SK-N-SH (cell line): ENCODE results near the gene TOX2. TPM values are rescaled to one million over a fixed set of nuclear protein-coding genes. Genes with fewer than 3 reads are reported as not detected.

Experiments
- CTCF ChIA-PET: fragments of 300-600, 350-600 bp; formaldehyde crosslinking; extraction: SDS; loops from one replicate; lab custom pipeline; 2021; lab: Yijun Ruan, JAX
- POLR2A ChIA-PET: fragments of 350-600 bp; sonication (Branson Sonifier 250); formaldehyde crosslinking; extraction: SDS; loops from one replicate; lab custom pipeline; 2020; ENCODE audit warnings: antibody characterized with exemption, inconsistent platforms; lab: Yijun Ruan, JAX
- DNase-seq: peaks from one replicate; pipeline ENCODE4 v3.0.0; 2012
- H2AFZ ChIP-seq: fragments of 200-600 bp; sonication (generic); 2 replicates; pipeline ENCODE4 v1.8.1; 2016; ENCODE audit warnings: antibody characterized with exemption, mild to moderate bottlenecking, low read depth
- H3F3A ChIP-seq: fragments of 200-600 bp; sonication (generic); replicated peaks from 2 replicates; pipeline ENCODE3; 2016; ENCODE audit warnings: antibody characterized with exemption, mild to moderate bottlenecking; ENCODE audit not compliant: insufficient read depth
- H3K27ac ChIP-seq, 2 experiments: fragments of 200-500 bp in 1 of 2; fragments of 200-600 bp in 1 of 2; sonication (Bioruptor generic) in 1 of 2; sonication (generic), shearing (Covaris generic) in 1 of 2; 2 replicates each; pipeline versions ENCODE4 v1.5.1 to v1.6.1; 2014 to 2016; ENCODE audit warnings: low read depth in 2 of 2, inconsistent platforms in 1 of 2, low read length in 1 of 2, mild to moderate bottlenecking in 1 of 2, mixed read lengths in 1 of 2
- H3K27me3 ChIP-seq: fragments of 200-600 bp; sonication (generic), shearing (Covaris generic); 2 replicates; pipeline ENCODE4 v1.6.1; 2016; ENCODE audit warnings: mixed run types; ENCODE audit not compliant: insufficient read depth
- H3K36me3 ChIP-seq, 2 experiments: fragments of 200-500 bp in 1 of 2; fragments of 200-600 bp in 1 of 2; sonication (Bioruptor generic) in 1 of 2; sonication (generic) in 1 of 2; replicated peaks in 1 of 2; 2 replicates each; pipeline versions ENCODE3 to v1.5.1; 2014 to 2016; ENCODE audit warnings: low read length in 1 of 2, mild to moderate bottlenecking in 1 of 2; ENCODE audit not compliant: insufficient read depth in 2 of 2, control insufficient read depth in 1 of 2
- H3K4me1 ChIP-seq, 2 experiments: fragments of 200-500 bp in 1 of 2; fragments of 200-600 bp in 1 of 2; sonication (Bioruptor generic) in 1 of 2; sonication (generic), shearing (Covaris generic) in 1 of 2; 2 replicates each; pipeline versions ENCODE4 v1.5.1 to v1.6.1; 2014 to 2016; ENCODE audit warnings: low read depth in 1 of 2, low read length in 1 of 2, mixed run types in 1 of 2; ENCODE audit not compliant: insufficient read depth in 2 of 2, control insufficient read depth in 1 of 2
- H3K4me2 ChIP-seq: fragments of 200-600 bp; sonication (generic), shearing (Covaris generic); 2 replicates; pipeline ENCODE4 v1.6.1; 2017; ENCODE audit warnings: mixed run types
- H3K4me3 ChIP-seq, 2 experiments: fragments of 200-500 bp in 1 of 2; fragments of 200-600 bp in 1 of 2; sonication (Bioruptor generic) in 1 of 2; sonication (generic), shearing (Covaris generic) in 1 of 2; 2 replicates each; pipeline versions ENCODE4 v1.5.1 to v1.8.1; 2014 to 2016; ENCODE audit warnings: low read depth in 2 of 2, inconsistent platforms in 1 of 2, low read length in 1 of 2, mild to moderate bottlenecking in 1 of 2, mixed read lengths in 1 of 2, moderate library complexity in 1 of 2
- H3K79me2 ChIP-seq: fragments of 200-600 bp; sonication (generic); 2 replicates; pipeline ENCODE4 v1.8.1; 2017; ENCODE audit warnings: mild to moderate bottlenecking; ENCODE audit not compliant: insufficient read depth
- H3K9ac ChIP-seq: fragments of 200-600 bp; sonication (generic); 2 replicates; pipeline ENCODE4 v1.6.1; 2017; ENCODE audit warnings: mixed run types
- H3K9me2 ChIP-seq: fragments of 200-600 bp; sonication (generic); 2 replicates; pipeline ENCODE4 v1.6.1; 2017; ENCODE audit warnings: mixed run types
- H3K9me3 ChIP-seq: fragments of 200-600 bp; sonication (generic); 2 replicates; pipeline ENCODE4 v1.6.1; 2017; ENCODE audit warnings: mixed run types, mild to moderate bottlenecking, moderate library complexity
- H4K20me1 ChIP-seq: fragments of 200-600 bp; sonication (generic); 2 replicates; pipeline ENCODE4 v1.6.1; 2017; ENCODE audit warnings: mild to moderate bottlenecking, mixed run types; ENCODE audit not compliant: insufficient read depth
- EP300 ChIP-seq, 2 experiments: IDR thresholded peaks; 2 replicates each; pipeline versions ENCODE4 v1.4.0 to v1.6.1; 2012; ENCODE audit warnings: borderline replicate concordance in 1 of 2, low read depth in 1 of 2, low read length in 1 of 2
- FOXJ3 ChIP-seq: sonication (generic); formaldehyde crosslinking; IDR thresholded peaks from 2 replicates; pipeline ENCODE4 v1.5.1; 2020; ENCODE audit warnings: mild to moderate bottlenecking, missing genetic modification reagents
- FOXM1 ChIP-seq: IDR thresholded peaks from 2 replicates; pipeline ENCODE4 v1.4.0; 2012; ENCODE audit warnings: low read depth, mild to moderate bottlenecking
- GABPA ChIP-seq: IDR thresholded peaks from 2 replicates; pipeline ENCODE4 v1.4.0; 2012; ENCODE audit warnings: low read depth, mild to moderate bottlenecking
- JUND ChIP-seq: IDR thresholded peaks from 2 replicates; pipeline ENCODE4 v1.4.0; 2012
- MAX ChIP-seq: IDR thresholded peaks from 2 replicates; pipeline ENCODE4 v1.4.0; 2012; ENCODE audit warnings: low read depth
- MEF2A ChIP-seq: IDR thresholded peaks from 2 replicates; pipeline ENCODE4 v1.4.0; 2012; ENCODE audit warnings: low read depth, borderline replicate concordance
- MXI1 ChIP-seq: IDR thresholded peaks from 2 replicates; pipeline ENCODE4 v1.6.1; 2012; ENCODE audit warnings: mild to moderate bottlenecking, low read depth, low read length, improper control_type of control experiment
- NRF1 ChIP-seq: IDR thresholded peaks from 2 replicates; pipeline ENCODE4 v1.6.1; 2012; ENCODE audit warnings: low read depth, mild to moderate bottlenecking, low read length
- PBX3 ChIP-seq: IDR thresholded peaks from 2 replicates; pipeline ENCODE4; 2012
- POLR2AphosphoS5 ChIP-seq: IDR thresholded peaks from 2 replicates; pipeline ENCODE4 v1.6.1; 2012; ENCODE audit warnings: low read depth, low read length
- RAD21 ChIP-seq: IDR thresholded peaks from 2 replicates; pipeline ENCODE4 v1.6.1; 2012; ENCODE audit warnings: mild to moderate bottlenecking, low read length
- RCOR1 ChIP-seq: fragments of 150-350 bp; IDR thresholded peaks from 2 replicates; pipeline ENCODE4 v1.6.1; 2017; ENCODE audit warnings: antibody characterized with exemption, low read length
- RXRA ChIP-seq: IDR thresholded peaks from 2 replicates; pipeline ENCODE4 v1.4.0; 2012; ENCODE audit warnings: low read depth, mild to moderate bottlenecking, borderline replicate concordance
- SIN3A ChIP-seq: IDR thresholded peaks from 2 replicates; pipeline ENCODE4 v1.6.1; 2012; ENCODE audit warnings: low read depth, mild to moderate bottlenecking, low read length, moderate library complexity, borderline replicate concordance
- TEAD4 ChIP-seq: IDR thresholded peaks from 2 replicates; pipeline ENCODE4 v1.4.0; 2012; ENCODE audit warnings: mild to moderate bottlenecking, borderline replicate concordance; ENCODE audit not compliant: insufficient read depth
- WGBS: methylation state at CpG from one replicate; pipeline ENCODE4 v1.1.6; 2017; ENCODE audit warnings: low lambda C conversion rate; 5-methylcytosine and 5-hydroxymethylcytosine counted together
- polyA plus RNA-seq, 3 experiments: library from polyadenylated mRNA; depleted of rRNA; stranded (reverse); fragments of >200 nt; gene quantifications; 2 replicates each; pipeline ENCODE4 v1.2.3, GENCODE V29; 2012
- TF ChIP-seq, protein P1 (sequence below): IDR thresholded peaks from 2 replicates; pipeline ENCODE4 v1.4.0; 2012; ENCODE audit warnings: low read depth, borderline replicate concordance

Gene TOX2
- polyA plus RNA-seq, 1 of the 3 experiments (the other 2 are of a cell fraction) = 15.4 TPM

- Histone ChIP-seq H3F3A (no peaks in the 10 kb centered on the region), H3K27ac (no peak overlapping the region), H2AFZ (no peak overlapping the region), H3K4me2 (no peak overlapping the region), H3K36me3 (no peaks in the 10 kb centered on the region), H4K20me1 (no peaks in the 10 kb centered on the region), H3K9me3 (no peaks in the 10 kb centered on the region), H3K9me2 (no peaks in the 10 kb centered on the region), H3K79me2 (no peaks in the 10 kb centered on the region), H3K4me1 (peaks cover 7 to 16% of the 10 kb centered on the region in 2 experiments; a peak in 3 of 4 replicates), H3K4me3 (no peak overlapping the region), H3K27me3 (no peaks in the 10 kb centered on the region), H3K9ac (no peak overlapping the region)
- POLR2A ChIA-PET = no interaction called here
- WGBS = 94% methylated on average over 2 of the region's 2 CpGs
- no peak for DNase-seq
- TF ChIP-seq SIN3A = no peak
- TF ChIP-seq RAD21 = no peak
- TF ChIP-seq GABPA = no peak
- no peak for TF ChIP-seq MAX
- TF ChIP-seq, protein P1, sequence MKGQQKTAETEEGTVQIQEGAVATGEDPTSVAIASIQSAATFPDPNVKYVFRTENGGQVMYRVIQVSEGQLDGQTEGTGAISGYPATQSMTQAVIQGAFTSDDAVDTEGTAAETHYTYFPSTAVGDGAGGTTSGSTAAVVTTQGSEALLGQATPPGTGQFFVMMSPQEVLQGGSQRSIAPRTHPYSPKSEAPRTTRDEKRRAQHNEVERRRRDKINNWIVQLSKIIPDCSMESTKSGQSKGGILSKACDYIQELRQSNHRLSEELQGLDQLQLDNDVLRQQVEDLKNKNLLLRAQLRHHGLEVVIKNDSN = no peak
- TF ChIP-seq FOXM1 = no peak
- TF ChIP-seq MEF2A = no peak
- no peak for TF ChIP-seq RCOR1
- TF ChIP-seq RXRA = no peak
- TF ChIP-seq NRF1 = no peak
- TF ChIP-seq PBX3 = no peak
- CTCF ChIA-PET = interaction anchor here (0.7 to 7.2 kb wide), 5 partner anchors 10 to 546 kb away, joined by 3 to 134 read pairs (median 7); no protein-coding TSS in a partner anchor
Measured at GRCh38 chr20:44084439-44084838, 169.8 kb downstream of the TOX2 start.

DNA sequence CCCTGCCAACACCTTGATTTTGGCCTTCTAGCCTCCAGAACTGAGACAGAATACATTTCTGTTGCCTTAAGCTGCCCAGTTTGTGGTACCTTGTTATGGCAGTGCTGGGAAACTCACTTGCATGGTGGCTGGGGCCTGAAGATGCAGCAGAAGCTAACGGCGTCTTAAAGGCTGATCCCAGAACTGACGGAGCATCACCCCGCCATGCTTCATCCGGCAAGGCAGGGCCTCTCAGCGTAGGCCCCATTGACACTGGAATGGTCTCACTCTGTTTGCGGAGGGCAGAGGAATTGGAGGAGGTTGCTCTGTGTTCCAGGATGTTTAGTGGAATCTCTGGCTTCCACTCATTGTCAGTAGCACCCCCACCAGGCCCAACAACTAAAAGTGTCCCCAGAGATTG is 170.2 kb downstream of the TOX2 start:
- ChIA-PET POLR2A (no interaction called here), CTCF (interaction anchor here (0.7 to 7.2 kb wide), 5 partner anchors 18 to 547 kb away, joined by 3 to 134 read pairs (median 6); no protein-coding TSS in a partner anchor)
- H3K4me2 ChIP-seq = no peak overlapping the region
- H4K20me1 ChIP-seq = no peaks in the 10 kb centered on the region
- H3K79me2 ChIP-seq = no peaks in the 10 kb centered on the region
- WGBS = 87% methylated on average over 3 of the region's 7 CpGs
- H3K27ac ChIP-seq = no peak overlapping the region
- no peaks in the 10 kb centered on the region for H3F3A ChIP-seq
- no peak overlapping the region for H3K4me3 ChIP-seq
- TF ChIP-seq POLR2AphosphoS5 (no peak), EP300 (IDR thresholded peaks at IDR 0.05; ENCODE audit: borderline replicate concordance in 1 of 2, low read depth in 1 of 2, low read length in 1 of 2) (no peak), RAD21 (no peak), FOXJ3 (CRISPR knock-in tag) (no peak), FOXM1 (no peak), MAX (no peak), TEAD4 (no peak), MXI1 (no peak), JUND (no peak)
- no peaks in the 10 kb centered on the region for H3K36me3 ChIP-seq
- H3K27me3 ChIP-seq = no peaks in the 10 kb centered on the region
- H3K9ac ChIP-seq = no peak overlapping the region
- no peaks in the 10 kb centered on the region for H3K9me2 ChIP-seq
- H3K4me1 ChIP-seq = peaks cover 7 to 17% of the 10 kb centered on the region in 2 experiments; a peak in 3 of 4 replicates
- H3K9me3 ChIP-seq = no peaks in the 10 kb centered on the region
- H2AFZ ChIP-seq = no peak overlapping the region
- no peak for DNase-seq
